Midbrain (tissue), 1 donor: Measurements from ENCODE around the gene WIPF2.

Source experiments
- DNase-seq: peaks from one replicate; lab custom pipeline; 2025; lab: John Stamatoyannopoulos, UW

The WIPF2 gene

GRCh38 chr17:40327244-40327729, 108.2 kb downstream of the WIPF2 start:
- DNase-seq: no peak

- no peak for DNase-seq
Observed at GRCh38 chr17:40327735-40328385, 108.8 kb downstream of the WIPF2 start.

DNA sequence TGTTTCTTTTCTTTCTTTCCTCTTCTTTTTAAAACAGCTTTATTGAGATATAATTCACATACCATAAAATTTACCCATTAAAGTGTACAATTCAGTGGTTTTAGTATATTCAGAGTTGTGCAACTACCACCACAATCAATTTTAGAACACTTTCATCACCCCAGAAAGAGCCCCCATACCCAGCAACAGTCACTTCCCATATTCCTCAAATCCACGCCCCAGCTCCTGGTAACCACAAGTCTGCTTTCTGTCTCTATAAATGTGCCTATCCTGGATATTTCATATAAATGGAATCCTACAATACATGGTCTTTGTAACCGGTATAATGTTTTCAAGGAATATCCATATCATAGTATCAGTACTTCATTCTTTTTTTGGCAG, 109.3 kb downstream of the WIPF2 start:
- no peak for DNase-seq

GRCh38 chr17:40329839-40330794, 111.0 kb downstream of the WIPF2 start:
- no peak for DNase-seq

GRCh38 chr17:40330850-40331470, 111.9 kb downstream of the WIPF2 start:
- DNase-seq: no peak

DNA sequence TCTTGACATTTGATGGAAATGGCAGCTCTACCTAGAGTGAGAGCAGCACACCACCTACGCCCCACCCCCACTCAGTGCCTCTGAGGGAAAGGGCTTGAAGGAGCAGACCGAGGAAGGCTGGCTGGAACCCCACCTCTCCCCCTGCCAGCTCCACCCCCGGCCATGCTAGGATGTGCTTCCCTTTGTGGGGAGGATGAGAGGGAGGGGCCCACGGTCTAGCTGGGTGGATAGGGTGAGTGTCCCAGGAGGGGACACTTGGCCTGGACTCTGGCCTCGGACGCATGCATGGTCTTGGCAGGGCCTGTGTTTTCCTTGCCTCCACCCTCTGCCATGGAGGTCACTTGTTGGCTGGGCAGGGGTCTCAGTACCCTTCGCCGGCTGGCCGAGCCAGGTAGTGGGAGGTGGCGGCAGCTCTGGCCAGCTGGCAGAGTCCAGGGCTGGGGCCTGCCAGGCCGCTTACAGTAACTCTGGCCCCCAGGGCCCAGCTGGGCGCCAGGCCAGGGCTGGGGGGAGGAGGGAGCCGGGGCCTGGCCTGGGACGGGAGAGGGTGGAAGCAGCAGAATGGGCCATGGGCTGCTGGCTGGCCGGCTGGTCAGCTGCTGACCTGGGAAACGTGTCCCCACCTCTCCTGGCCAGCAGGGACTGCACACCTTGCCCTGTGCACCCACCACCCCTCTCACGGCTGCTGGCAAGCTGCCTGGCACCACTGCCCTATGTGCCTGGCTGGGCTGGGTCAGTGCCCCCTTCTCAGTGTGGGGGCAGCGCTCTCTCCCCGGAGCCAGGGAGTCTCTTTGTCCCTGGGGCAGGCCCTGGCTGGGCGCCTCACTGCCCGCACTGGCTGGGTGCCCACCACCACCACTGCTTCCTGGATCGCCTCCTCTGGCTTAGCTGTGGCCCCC, 112.9 kb downstream of the WIPF2 start:
- peak; percentile 83 for DNase-seq
